ENCODE data around the gene LDB2.

- TF ChIP-seq, protein P1, sequence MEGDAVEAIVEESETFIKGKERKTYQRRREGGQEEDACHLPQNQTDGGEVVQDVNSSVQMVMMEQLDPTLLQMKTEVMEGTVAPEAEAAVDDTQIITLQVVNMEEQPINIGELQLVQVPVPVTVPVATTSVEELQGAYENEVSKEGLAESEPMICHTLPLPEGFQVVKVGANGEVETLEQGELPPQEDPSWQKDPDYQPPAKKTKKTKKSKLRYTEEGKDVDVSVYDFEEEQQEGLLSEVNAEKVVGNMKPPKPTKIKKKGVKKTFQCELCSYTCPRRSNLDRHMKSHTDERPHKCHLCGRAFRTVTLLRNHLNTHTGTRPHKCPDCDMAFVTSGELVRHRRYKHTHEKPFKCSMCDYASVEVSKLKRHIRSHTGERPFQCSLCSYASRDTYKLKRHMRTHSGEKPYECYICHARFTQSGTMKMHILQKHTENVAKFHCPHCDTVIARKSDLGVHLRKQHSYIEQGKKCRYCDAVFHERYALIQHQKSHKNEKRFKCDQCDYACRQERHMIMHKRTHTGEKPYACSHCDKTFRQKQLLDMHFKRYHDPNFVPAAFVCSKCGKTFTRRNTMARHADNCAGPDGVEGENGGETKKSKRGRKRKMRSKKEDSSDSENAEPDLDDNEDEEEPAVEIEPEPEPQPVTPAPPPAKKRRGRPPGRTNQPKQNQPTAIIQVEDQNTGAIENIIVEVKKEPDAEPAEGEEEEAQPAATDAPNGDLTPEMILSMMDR (IDR thresholded peaks at IDR 0.05; ENCODE audit: low read depth, low read length): no peak
- TF ChIP-seq POLR2A (IDR thresholded peaks at IDR 0.05; ENCODE audit: extremely low read depth, insufficient read length) (no peak), MYC (IDR thresholded peaks at IDR 0.05; ENCODE audit: low read depth, low read length) (no peak)
These were observed 254.6 kb downstream of the LDB2 start for GRCh38 chr4:16643893-16644292.
